MG63 (cell line): ENCODE results near the gene TBC1D9B. TPM values are rescaled to one million over a fixed set of nuclear protein-coding genes. Genes with fewer than 3 reads are reported as not detected.
A peak's percentile ranks its signal among the peaks of the same experiment; 100 is the strongest.

Experiments
- DNase-seq: peaks from one replicate; pipeline ENCODE4 v3.0.0-alpha.2; 2020
- H3K27me3 ChIP-seq: fragments of 250-450 bp; sonication (Bioruptor Pico); 2 replicates; pipeline ENCODE4 v1.5.1; 2020; ENCODE audit warnings: mild to moderate bottlenecking, moderate library complexity
- H3K36me3 ChIP-seq: fragments of 250-450 bp; sonication (Bioruptor Pico); 2 replicates; pipeline ENCODE4 v1.5.1; 2020; ENCODE audit warnings: mild to moderate bottlenecking, moderate library complexity
- H3K4me3 ChIP-seq: fragments of 250-450 bp; sonication (Bioruptor Pico); 2 replicates; pipeline ENCODE4 v1.5.1; 2020; ENCODE audit warnings: mild to moderate bottlenecking, moderate library complexity
- H3K9me3 ChIP-seq: fragments of 250-450 bp; sonication (Bioruptor Pico); 2 replicates; pipeline ENCODE4 v1.5.1; 2020; ENCODE audit warnings: mild to moderate bottlenecking, moderate library complexity
- total RNA-seq: library from RNA; depleted of rRNA; stranded (reverse); fragments of >200 nt; shearing (Covaris generic); gene quantifications from 2 replicates; pipeline ENCODE4 v1.2.3, GENCODE V29; 2014; ENCODE audit warnings: low replicate concordance

The TBC1D9B gene
- total RNA-seq, 1 experiment from 2014 or later = 101 TPM

- peak; percentile 58 for DNase-seq
Measured at GRCh38 chr5:179914032-179914755, 6.5 kb upstream of the TBC1D9B start.

DNA sequence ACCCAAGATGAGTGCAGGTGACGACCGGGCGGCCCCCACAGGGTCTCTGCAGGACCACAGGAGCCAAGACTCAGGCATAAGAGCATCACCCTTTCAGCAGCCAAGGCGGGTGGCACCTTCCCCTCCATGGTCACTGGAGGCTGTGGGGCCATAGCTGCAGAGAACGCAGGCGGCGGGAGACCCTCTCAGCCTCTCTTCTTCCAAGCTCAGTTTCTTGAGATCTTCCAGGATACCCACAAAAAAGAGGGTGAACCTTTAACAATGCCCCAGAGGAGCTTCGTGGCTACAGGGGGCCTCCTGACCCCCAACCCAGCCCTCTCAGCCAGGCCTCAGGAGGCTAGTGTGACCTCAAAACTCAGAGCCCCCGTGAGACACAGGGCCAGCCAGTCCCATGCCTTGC lies 5.8 kb upstream of the TBC1D9B start:
- Histone ChIP-seq H3K36me3 (no peaks in the 10 kb centered on the region), H3K4me3 (no peak overlapping the region), H3K27me3 (no peaks in the 10 kb centered on the region), H3K9me3 (no peaks in the 10 kb centered on the region)
- DNase-seq = no peak

More at GRCh38 chr5:179914032-179914755, 6.5 kb upstream of the TBC1D9B start:
- Histone ChIP-seq H3K27me3 (no peaks in the 10 kb centered on the region), H3K4me3 (no peak overlapping the region), H3K9me3 (no peaks in the 10 kb centered on the region), H3K36me3 (no peaks in the 10 kb centered on the region)

DNA sequence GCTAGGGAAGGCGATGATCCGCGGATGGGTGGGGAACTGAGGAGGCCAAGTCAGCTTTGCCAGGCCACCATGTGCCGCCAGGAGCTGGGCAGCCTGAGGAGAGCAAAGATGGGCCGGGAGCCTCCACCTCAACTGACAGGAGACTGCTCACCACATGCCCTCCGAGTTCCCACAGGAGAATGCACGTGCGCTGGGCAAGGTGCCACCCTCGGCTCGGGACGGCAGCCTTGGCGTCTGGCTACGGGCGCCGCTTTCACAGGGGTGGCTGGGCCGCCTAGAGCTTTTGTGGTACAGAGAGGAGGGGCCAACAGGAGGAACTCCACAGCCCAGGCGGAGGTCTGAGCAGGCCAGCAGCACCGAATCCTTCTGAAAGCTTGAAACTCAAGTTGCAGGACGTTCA lies 5.3 kb upstream of the TBC1D9B start:
- no peaks in the 10 kb centered on the region for H3K36me3 ChIP-seq
- H3K9me3 ChIP-seq = no peaks in the 10 kb centered on the region
- H3K4me3 ChIP-seq = no peak overlapping the region
- H3K27me3 ChIP-seq = no peaks in the 10 kb centered on the region
- no peak for DNase-seq

DNA sequence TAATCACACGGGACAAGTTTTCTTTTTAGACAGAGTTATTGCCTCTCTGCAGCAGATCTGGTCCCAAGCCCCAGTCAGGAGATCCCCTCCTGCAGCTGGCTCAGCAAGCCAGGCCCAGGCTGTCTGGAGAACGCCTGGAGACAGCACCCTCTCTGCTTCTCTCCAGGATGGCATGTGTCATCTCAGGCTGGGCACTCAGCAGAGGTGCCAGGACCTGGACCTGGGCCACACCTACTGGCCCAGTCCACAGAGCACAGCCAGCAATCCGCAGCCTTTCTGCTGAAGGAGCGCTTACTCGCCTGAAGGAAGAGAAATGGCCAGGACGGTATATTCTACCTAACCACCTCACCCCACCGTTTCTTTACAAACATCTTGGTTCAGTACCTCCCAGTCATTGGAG lies 4.7 kb upstream of the TBC1D9B start:
- no peaks in the 10 kb centered on the region for H3K9me3 ChIP-seq
- DNase-seq = no peak
- H3K27me3 ChIP-seq = no peaks in the 10 kb centered on the region
- no peaks in the 10 kb centered on the region for H3K36me3 ChIP-seq
- no peak overlapping the region for H3K4me3 ChIP-seq

DNA sequence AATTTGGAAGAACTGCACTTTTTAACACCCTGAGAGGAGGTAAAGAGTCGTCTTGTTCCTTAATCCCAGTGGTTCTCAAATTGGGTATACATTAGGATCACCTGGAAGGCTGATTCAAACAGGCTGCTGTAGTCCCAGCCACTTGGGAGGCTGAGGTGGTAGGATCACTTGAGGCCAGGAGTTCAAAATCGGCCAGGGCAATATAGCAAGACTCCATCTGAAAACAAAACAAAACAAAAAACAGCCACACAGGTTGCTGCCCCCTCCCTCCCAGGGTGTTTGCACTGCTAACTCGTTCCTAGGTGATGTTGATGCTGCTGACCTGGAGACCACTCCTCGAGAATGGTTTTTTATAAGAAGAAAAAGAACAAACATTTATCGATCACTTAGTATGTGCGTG lies 1.5 kb upstream of the TBC1D9B start:
- Histone ChIP-seq H3K9me3 (no peaks in the 10 kb centered on the region), H3K36me3 (peaks cover 25% of the 10 kb centered on the region), H3K27me3 (no peaks in the 10 kb centered on the region), H3K4me3 (no peak overlapping the region)
- DNase-seq = no peak

DNA sequence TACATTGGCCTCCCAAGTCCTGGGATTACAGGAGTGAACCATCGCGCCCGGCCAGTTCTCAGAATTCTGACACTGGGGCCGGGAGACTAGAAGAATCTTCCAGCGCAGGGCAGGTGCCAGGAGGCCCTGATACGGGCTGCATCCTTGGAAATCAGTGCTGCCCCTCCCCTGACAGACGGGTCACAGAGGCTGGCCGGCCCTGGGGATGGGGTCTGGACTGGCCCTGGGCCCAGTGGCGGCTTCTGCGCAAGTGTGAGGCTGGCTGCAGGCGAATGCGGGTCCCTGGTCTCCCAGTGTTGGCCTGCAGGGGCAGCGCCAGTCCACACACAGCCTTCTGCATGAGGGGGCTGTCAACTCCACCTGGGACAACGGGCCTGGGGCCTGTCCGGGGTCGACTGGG lies 831 bp upstream of the TBC1D9B start:
- H3K27me3 ChIP-seq = no peaks in the 10 kb centered on the region
- DNase-seq = no peak
- peak overlapping the region; percentile 83 for H3K4me3 ChIP-seq
- no peaks in the 10 kb centered on the region for H3K9me3 ChIP-seq
- H3K36me3 ChIP-seq = peaks cover 32% of the 10 kb centered on the region

- no peaks in the 10 kb centered on the region for H3K27me3 ChIP-seq
- H3K4me3 ChIP-seq = peak overlapping the region; percentile 83
- peak; percentile 56 for DNase-seq
- H3K9me3 ChIP-seq = no peaks in the 10 kb centered on the region
- peaks cover 48% of the 10 kb centered on the region for H3K36me3 ChIP-seq
Measured at GRCh38 chr5:179906795-179907555, 722 bp downstream of the TBC1D9B start.

DNA sequence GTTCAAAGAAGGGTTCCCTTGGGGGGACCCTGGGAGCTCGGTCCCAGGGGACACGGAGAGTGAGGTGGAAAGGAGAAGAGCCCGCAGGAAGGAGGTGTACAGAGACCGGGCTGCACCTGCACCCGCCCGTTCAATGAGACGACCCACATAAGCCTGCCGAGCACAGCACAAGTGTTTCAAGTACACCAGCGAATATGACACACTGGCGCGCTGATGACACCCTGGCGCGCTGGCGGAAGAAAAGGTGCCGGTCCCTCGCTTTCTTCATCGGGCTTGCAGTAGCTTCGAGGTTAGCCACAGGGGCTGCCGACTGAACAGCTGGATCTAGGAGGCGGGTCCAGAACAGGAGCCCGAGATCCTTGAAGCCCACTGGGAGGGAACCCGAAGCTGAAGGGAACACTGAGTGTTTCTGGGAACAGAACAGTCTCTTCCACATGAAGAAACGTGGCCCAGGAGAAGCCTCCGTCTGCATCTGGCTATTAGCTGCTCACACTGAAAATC lies 1.4 kb downstream of the TBC1D9B start:
- Histone ChIP-seq H3K36me3 (peaks cover 54% of the 10 kb centered on the region), H3K4me3 (peak overlapping the region; percentile 83), H3K9me3 (no peaks in the 10 kb centered on the region), H3K27me3 (no peaks in the 10 kb centered on the region)
- DNase-seq = no peak

- Histone ChIP-seq H3K27me3 (no peaks in the 10 kb centered on the region), H3K36me3 (peaks cover 66% of the 10 kb centered on the region), H3K4me3 (no peak overlapping the region), H3K9me3 (no peaks in the 10 kb centered on the region)
- no peak for DNase-seq
Measured at GRCh38 chr5:179905161-179905560, 2.5 kb downstream of the TBC1D9B start.

DNA sequence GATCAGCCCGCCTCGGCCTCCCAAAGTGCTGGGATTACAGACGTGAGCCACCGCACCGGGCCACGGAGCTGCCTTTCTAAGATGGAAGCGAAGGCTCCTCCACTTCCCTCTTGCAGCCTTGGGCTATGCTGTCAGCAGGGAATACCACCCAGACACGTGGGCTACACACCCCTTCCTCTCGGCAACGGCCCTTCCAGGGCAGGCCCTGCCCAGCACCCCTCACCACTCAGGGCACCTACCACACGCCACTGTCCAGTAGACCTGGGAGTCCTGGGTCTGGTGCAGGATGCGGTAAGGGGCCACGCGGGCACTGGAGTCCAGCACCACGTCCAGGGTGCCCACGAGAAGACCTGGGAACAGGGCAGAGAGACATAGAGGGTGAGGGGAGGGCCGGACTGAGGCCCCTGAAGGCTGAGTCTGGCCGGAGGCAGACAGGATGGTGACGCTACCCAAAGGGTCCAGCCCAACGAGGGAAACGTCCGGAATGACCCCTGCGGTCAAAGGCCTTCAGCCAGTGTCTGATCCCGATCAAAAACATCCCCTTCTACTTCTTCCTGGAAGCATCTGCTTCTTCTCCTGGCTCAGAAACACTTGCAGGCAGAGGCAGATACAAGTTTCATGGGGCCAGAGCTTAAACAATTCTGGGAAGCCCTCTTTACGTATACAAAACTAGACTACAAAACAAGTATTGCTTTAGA lies 3.1 kb downstream of the TBC1D9B start:
- no peaks in the 10 kb centered on the region for H3K9me3 ChIP-seq
- no peaks in the 10 kb centered on the region for H3K27me3 ChIP-seq
- DNase-seq = no peak
- H3K36me3 ChIP-seq = peaks cover 71% of the 10 kb centered on the region
- no peak overlapping the region for H3K4me3 ChIP-seq

DNA sequence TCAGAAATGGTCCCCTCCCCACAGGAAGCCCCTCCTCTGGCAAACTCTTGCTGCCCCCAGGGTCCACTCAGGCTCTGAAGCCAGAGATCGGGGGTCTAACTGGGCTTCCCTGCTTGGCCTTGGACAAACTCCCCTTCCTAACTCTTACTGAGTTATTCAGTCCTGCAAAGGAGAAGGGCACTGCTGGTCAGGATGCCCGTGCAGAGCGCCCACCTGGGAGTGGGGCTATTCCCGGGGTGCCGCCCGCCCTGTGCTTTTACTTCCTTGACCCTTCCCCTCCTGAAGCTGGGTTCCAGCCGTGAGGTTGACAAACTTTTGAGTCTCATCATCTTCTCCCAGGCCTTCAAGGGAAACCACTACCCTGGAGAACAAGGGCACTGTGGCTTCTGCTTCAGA lies 4.9 kb downstream of the TBC1D9B start:
- peaks cover 90% of the 10 kb centered on the region for H3K36me3 ChIP-seq
- H3K9me3 ChIP-seq = no peaks in the 10 kb centered on the region
- H3K27me3 ChIP-seq = no peaks in the 10 kb centered on the region
- no peak for DNase-seq
- H3K4me3 ChIP-seq = no peak overlapping the region

GRCh38 chr5:179901915-179902762 lies 5.6 kb downstream of the TBC1D9B start:
- Histone ChIP-seq H3K36me3 (peaks cover 96% of the 10 kb centered on the region), H3K27me3 (no peaks in the 10 kb centered on the region), H3K9me3 (no peaks in the 10 kb centered on the region), H3K4me3 (no peak overlapping the region)
- no peak for DNase-seq

DNA sequence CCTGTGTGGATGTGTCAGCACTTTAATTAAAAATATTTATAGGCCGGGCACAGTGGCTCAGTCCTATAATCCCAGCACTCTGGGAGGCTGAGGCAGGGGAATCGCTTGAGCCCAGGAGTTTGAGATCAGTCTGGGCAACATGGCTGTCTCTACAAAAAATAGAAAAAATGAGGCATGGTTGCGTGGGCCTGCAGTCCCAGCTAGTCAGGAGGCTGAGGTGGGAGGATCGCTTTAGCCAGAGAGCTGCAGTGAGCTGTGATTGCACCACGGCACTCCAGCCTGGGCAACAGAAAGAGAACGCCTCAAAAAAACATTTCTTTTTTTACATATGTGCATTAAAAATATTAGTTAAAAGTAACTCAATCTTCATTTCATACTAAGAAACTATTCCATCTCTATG lies 6.2 kb downstream of the TBC1D9B start:
- H3K9me3 ChIP-seq = no peaks in the 10 kb centered on the region
- H3K36me3 ChIP-seq = peaks cover 100% of the 10 kb centered on the region
- DNase-seq = no peak

DNA sequence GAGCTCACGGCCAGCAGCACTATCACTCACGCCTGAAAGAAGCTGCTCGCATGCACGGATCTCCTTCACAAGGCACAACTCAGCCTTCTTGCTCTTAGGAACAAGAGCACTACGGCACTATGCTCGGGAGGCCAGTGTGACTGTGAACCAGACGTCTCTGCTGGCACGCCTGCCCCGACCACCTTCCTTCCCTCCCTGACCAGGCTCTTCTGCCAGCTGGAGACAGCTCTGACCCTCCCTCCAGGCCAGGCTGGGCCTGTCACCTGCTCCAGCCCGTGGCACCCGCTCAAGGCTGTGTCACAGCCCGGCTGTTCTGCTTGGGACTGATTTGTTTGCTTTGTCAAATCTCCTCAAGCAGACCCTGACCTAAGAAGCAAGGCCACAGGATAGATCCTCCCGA lies 7.0 kb downstream of the TBC1D9B start:
- H3K27me3 ChIP-seq = no peaks in the 10 kb centered on the region
- no peak overlapping the region for H3K4me3 ChIP-seq
- no peaks in the 10 kb centered on the region for H3K9me3 ChIP-seq
- DNase-seq = no peak
- peaks cover 98% of the 10 kb centered on the region for H3K36me3 ChIP-seq

More for the DNA sequence above, 6.2 kb downstream of the TBC1D9B start:
- Histone ChIP-seq H3K4me3 (no peak overlapping the region), H3K27me3 (no peaks in the 10 kb centered on the region)

DNA sequence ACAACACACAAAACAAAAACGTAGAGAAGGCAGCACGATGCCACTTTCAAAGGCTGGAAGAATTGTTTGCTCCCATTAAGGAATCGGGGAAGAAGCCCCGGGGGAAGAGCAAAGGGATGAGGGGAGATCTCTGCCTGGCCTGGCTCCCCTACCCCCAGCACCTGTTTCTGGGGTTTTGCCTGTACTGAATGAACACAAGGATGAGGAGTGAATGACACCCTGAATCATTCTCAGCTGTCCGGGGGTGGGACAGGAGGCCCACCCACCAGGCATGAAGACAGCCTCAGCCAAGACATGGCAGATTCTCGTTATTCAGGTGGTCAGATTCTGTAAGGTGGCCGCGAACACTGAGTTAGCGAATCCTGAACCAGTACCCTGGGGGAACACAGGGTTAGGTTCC lies 7.5 kb downstream of the TBC1D9B start:
- no peak for DNase-seq
- H3K36me3 ChIP-seq = peaks cover 98% of the 10 kb centered on the region

GRCh38 chr5:179895861-179896260 lies 11.8 kb downstream of the TBC1D9B start:
- H3K36me3 ChIP-seq = peaks cover 96% of the 10 kb centered on the region
- no peaks in the 10 kb centered on the region for H3K27me3 ChIP-seq
- H3K9me3 ChIP-seq = no peaks in the 10 kb centered on the region
- H3K4me3 ChIP-seq = no peak overlapping the region
- DNase-seq = no peak

More for the DNA sequence above, 7.5 kb downstream of the TBC1D9B start:
- Histone ChIP-seq H3K9me3 (no peaks in the 10 kb centered on the region), H3K4me3 (no peak overlapping the region), H3K27me3 (no peaks in the 10 kb centered on the region)
